Mesendoderm (in vitro differentiated cells): ENCODE measurements around the gene FBN2.
A peak's percentile ranks its signal among the peaks of the same experiment; 100 is the strongest.

Experiments
- DNase-seq: peaks from one replicate; pipeline ENCODE4 v3.0.0; 2013
- H2AK5ac ChIP-seq: 2 replicates; pipeline ENCODE4 v1.6.1; 2013; ENCODE audit warnings: low read length, inconsistent platforms
- H2BK120ac ChIP-seq: 2 replicates; pipeline ENCODE4 v1.6.1; 2013; ENCODE audit warnings: low read depth, mild to moderate bottlenecking, low read length, moderate library complexity, mixed read lengths
- H2BK15ac ChIP-seq: replicated peaks from 2 replicates; pipeline ENCODE4 v1.6.1; 2013; ENCODE audit warnings: low read depth, mild to moderate bottlenecking, moderate library complexity
- H2BK5ac ChIP-seq: 2 replicates; pipeline ENCODE4 v1.6.1; 2013; ENCODE audit warnings: low read length, inconsistent platforms
- H3K18ac ChIP-seq: 2 replicates; pipeline ENCODE4 v1.6.1; 2013; ENCODE audit warnings: mild to moderate bottlenecking, low read length, mixed read lengths
- H3K23ac ChIP-seq: one replicate; pipeline ENCODE4 v1.6.1; 2013; ENCODE audit warnings: low read length
- H3K27ac ChIP-seq: 2 replicates; pipeline ENCODE4 v1.5.1; 2013; ENCODE audit warnings: low read depth, mild to moderate bottlenecking, inconsistent platforms, low read length, moderate library complexity
- H3K27me3 ChIP-seq: 2 replicates; pipeline ENCODE4 v1.6.1; 2013; ENCODE audit warnings: low read length, control low read depth, mild to moderate bottlenecking, inconsistent platforms; ENCODE audit not compliant: insufficient read depth, poor library complexity
- H3K36me3 ChIP-seq: 2 replicates; pipeline ENCODE4 v1.6.1; 2013; ENCODE audit warnings: low read length, inconsistent platforms; ENCODE audit not compliant: control insufficient read depth, insufficient read depth
- H3K4ac ChIP-seq: one replicate; pipeline ENCODE4 v1.6.1; 2013; ENCODE audit warnings: low read depth, mild to moderate bottlenecking, low read length, moderate library complexity
- H3K4me1 ChIP-seq: 2 replicates; pipeline ENCODE4 v1.6.1; 2013; ENCODE audit warnings: low read depth, low read length, inconsistent platforms; ENCODE audit not compliant: control insufficient read depth
- H3K4me2 ChIP-seq: 2 replicates; pipeline ENCODE4 v1.6.1; 2013; ENCODE audit warnings: low read length
- H3K4me3 ChIP-seq: 2 replicates; pipeline ENCODE4 v1.5.1; 2013; ENCODE audit warnings: mild to moderate bottlenecking, low read length
- H3K56ac ChIP-seq: one replicate; pipeline ENCODE4 v1.6.1; 2013; ENCODE audit warnings: low read length
- H3K79me1 ChIP-seq: 2 replicates; pipeline ENCODE4 v1.6.1; 2013; ENCODE audit warnings: low read length, inconsistent platforms
- H3K79me2 ChIP-seq: 2 replicates; pipeline ENCODE4 v1.6.1; 2013; ENCODE audit warnings: mild to moderate bottlenecking, low read length; ENCODE audit not compliant: control insufficient read depth, insufficient read depth
- H3K9ac ChIP-seq: 2 replicates; pipeline ENCODE4 v1.6.1; 2013; ENCODE audit warnings: low read length, inconsistent platforms
- H4K5ac ChIP-seq: one replicate; pipeline ENCODE4 v1.6.1; 2013; ENCODE audit warnings: low read length
- H4K8ac ChIP-seq: one replicate; pipeline ENCODE4 v1.6.1; 2013; ENCODE audit warnings: low read depth, mild to moderate bottlenecking, control low read depth, low read length, moderate library complexity
- WGBS: extraction: QIAGEN DNeasy Blood & Tissue Kit; methylation state at CpG from one replicate; pipeline ENCODE4 v1.1.7; 2013; ENCODE audit warnings: low lambda C conversion rate, missing lambda C conversion rate; ENCODE audit not compliant: insufficient coverage; ENCODE audit errors: extremely low coverage; 5-methylcytosine and 5-hydroxymethylcytosine counted together

Gene FBN2

DNA sequence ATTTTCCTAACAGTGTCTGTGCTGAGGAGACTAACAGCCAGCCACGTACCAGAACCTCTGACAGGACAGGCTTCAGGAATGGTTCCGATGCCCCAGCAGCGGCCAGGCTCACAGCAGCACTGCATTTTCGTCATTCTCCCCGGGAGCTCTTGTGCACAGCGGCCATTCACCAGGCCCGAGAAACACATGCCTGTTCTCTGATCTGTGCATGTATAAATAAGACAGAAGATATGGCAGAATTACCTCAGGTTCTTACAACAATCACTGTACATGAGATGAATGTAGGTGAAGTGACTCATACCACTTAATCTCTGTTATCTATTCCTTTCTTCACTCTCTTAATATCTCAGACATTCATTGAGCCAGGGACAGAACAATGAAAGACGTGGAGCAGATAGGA, 143.0 kb downstream of the FBN2 start:
- Histone ChIP-seq H2BK15ac (no peak overlapping the region), H2BK120ac (no peak overlapping the region), H4K5ac (no peak overlapping the region), H3K79me1 (no peaks in the 10 kb centered on the region), H3K9ac (no peak overlapping the region), H3K4me2 (no peak overlapping the region), H3K18ac (no peak overlapping the region), H3K56ac (no peak overlapping the region), H3K23ac (no peak overlapping the region), H4K8ac (no peak overlapping the region), H2AK5ac (no peak overlapping the region), H3K27ac (no peak overlapping the region), H3K27me3 (no peaks in the 10 kb centered on the region), H3K4ac (no peak overlapping the region), H3K4me3 (no peak overlapping the region), H3K79me2 (peaks cover 2% of the 10 kb centered on the region), H2BK5ac (no peak overlapping the region), H3K36me3 (peaks cover 1% of the 10 kb centered on the region), H3K4me1 (no peaks in the 10 kb centered on the region)
- no CpG with 5 or more reads among the region's 8 CpGs for WGBS
- no peak for DNase-seq

DNA sequence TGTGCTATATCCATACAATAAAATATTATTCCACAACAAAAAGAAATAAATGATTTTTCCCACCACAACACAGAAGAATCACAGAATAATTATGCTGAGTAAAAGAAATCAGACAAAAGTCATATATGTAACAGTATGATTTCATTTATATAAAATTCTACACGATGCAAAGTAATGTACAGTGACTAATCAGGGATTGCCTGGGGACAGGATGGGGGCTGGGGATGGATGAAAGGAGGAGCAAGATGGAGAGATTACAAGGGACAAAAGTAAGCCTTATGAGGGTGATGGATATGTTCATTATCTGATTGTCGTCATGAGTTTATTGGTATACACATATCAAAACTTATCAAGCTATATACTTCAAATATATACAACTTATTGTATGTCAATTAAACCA, 154.0 kb downstream of the FBN2 start:
- Histone ChIP-seq H3K27ac (no peak overlapping the region), H3K4me1 (no peaks in the 10 kb centered on the region), H3K23ac (no peak overlapping the region), H4K5ac (no peak overlapping the region), H3K4me3 (no peak overlapping the region), H4K8ac (no peak overlapping the region), H3K27me3 (no peaks in the 10 kb centered on the region), H2AK5ac (no peak overlapping the region), H3K18ac (no peak overlapping the region), H3K9ac (no peak overlapping the region), H3K79me2 (no peaks in the 10 kb centered on the region), H2BK120ac (no peak overlapping the region), H3K4me2 (no peak overlapping the region), H3K4ac (no peak overlapping the region), H3K36me3 (no peaks in the 10 kb centered on the region), H3K56ac (no peak overlapping the region), H3K79me1 (no peaks in the 10 kb centered on the region), H2BK5ac (no peak overlapping the region), H2BK15ac (no peak overlapping the region)
- no peak for DNase-seq
- WGBS: no CpG with 5 or more reads among the region's 2 CpGs

DNA sequence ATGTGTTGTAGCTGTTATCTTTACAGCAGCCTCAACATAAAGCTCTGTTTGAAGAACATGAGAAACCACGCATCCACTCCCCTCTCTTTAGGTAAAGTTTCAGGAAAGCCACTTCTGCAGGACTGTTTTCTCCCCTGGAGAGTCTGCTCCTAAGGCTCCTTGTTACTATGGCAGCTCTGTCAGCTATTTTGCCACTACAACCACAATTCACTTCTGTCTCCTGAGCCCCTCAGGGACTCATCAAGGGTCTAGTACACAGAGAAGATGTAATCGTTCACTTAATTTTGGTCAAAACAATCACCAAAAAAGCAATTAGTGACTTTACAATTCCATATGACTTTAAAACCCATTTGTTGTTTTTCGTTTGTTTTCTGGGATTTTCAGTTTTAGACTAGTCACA, 157.7 kb downstream of the FBN2 start:
- Histone ChIP-seq H3K9ac (no peak overlapping the region), H2AK5ac (no peak overlapping the region), H2BK15ac (no peak overlapping the region), H3K79me2 (no peaks in the 10 kb centered on the region), H3K27me3 (no peaks in the 10 kb centered on the region), H2BK120ac (no peak overlapping the region), H4K5ac (no peak overlapping the region), H2BK5ac (no peak overlapping the region), H3K4me2 (no peak overlapping the region), H3K27ac (no peak overlapping the region), H3K4me3 (no peak overlapping the region), H3K56ac (no peak overlapping the region), H3K36me3 (no peaks in the 10 kb centered on the region), H3K18ac (no peak overlapping the region), H3K79me1 (no peaks in the 10 kb centered on the region), H3K4me1 (no peaks in the 10 kb centered on the region), H3K23ac (no peak overlapping the region), H3K4ac (no peak overlapping the region), H4K8ac (no peak overlapping the region)
- no CpG with 5 or more reads among the region's 3 CpGs for WGBS
- DNase-seq: peak; percentile 14

DNA sequence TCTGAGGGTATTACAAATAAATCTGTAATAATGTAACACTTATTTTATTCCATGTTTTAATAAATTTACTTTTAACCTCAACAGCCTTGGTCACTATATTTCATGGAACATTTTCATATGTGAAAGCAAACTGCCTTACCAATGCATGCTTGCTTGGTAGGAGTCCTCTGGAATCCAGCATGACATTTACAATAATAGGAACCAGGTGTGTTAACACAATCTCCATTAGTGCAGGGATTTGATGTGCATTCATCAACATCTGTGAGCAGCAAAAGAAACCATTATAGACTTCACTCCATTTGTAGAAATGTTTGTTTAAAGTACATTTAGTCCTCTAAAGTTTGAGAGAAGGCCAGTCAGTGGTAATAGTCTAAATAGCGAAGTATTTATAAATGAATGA, 159.4 kb downstream of the FBN2 start:
- Histone ChIP-seq H4K5ac (no peak overlapping the region), H3K23ac (no peak overlapping the region), H3K4me3 (no peak overlapping the region), H3K9ac (no peak overlapping the region), H2BK5ac (no peak overlapping the region), H2BK15ac (no peak overlapping the region), H2BK120ac (no peak overlapping the region), H4K8ac (no peak overlapping the region), H3K4me2 (no peak overlapping the region), H3K18ac (no peak overlapping the region), H3K79me2 (no peaks in the 10 kb centered on the region), H3K36me3 (peaks cover 2% of the 10 kb centered on the region), H3K27ac (no peak overlapping the region), H3K4me1 (no peaks in the 10 kb centered on the region), H3K27me3 (no peaks in the 10 kb centered on the region), H3K56ac (no peak overlapping the region), H3K4ac (no peak overlapping the region), H2AK5ac (no peak overlapping the region), H3K79me1 (no peaks in the 10 kb centered on the region)
- no CpG with 5 or more reads among the region's 1 CpG for WGBS
- no peak for DNase-seq

DNA sequence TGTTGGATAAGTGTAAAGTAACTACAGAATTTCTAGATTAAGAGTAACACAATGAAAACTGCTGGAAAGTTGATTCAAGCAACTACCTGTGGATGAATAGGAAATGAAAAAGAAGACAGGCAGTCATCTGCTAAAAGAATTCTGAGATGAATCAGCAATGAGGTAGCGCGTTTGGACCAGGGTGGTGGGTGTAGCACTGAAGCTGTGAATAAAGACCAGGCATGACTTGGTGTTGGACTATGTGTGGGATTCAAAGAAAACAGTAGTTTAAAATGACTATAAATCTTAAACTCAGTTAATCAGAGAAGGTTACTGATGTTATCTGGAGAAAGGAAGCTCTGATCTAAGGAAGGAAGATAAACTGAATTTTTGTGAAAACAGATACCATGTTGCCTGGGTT, 159.8 kb downstream of the FBN2 start:
- Histone ChIP-seq H3K36me3 (peaks cover 2% of the 10 kb centered on the region), H3K79me1 (no peaks in the 10 kb centered on the region), H3K23ac (no peak overlapping the region), H3K9ac (no peak overlapping the region), H3K4ac (no peak overlapping the region), H3K27ac (no peak overlapping the region), H3K56ac (no peak overlapping the region), H2BK15ac (no peak overlapping the region), H3K27me3 (no peaks in the 10 kb centered on the region), H3K79me2 (no peaks in the 10 kb centered on the region), H3K4me3 (no peak overlapping the region), H2AK5ac (no peak overlapping the region), H3K4me2 (no peak overlapping the region), H4K8ac (no peak overlapping the region), H4K5ac (no peak overlapping the region), H2BK120ac (no peak overlapping the region), H3K18ac (no peak overlapping the region), H2BK5ac (no peak overlapping the region), H3K4me1 (no peaks in the 10 kb centered on the region)
- no CpG with 5 or more reads among the region's 2 CpGs for WGBS
- DNase-seq: no peak

DNA sequence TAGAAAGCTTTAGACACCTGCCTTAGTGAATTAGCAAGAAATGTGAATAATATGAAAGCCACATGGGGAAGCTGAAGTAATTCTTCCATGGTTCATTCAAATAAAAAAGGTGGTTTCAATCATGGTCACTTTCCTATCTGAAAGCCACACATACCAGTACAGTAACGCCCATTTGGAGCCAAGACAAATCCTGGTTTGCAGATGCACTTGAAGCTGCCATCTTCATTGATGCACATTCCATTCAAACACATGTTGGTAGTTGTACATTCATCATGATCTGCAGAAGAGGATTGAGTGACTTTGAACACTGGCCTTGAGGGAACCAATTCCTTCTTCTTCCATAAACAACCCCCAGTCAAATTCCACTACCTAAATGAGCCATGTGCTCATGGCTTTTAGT, 161.5 kb downstream of the FBN2 start:
- Histone ChIP-seq H3K4me3 (no peak overlapping the region), H3K23ac (no peak overlapping the region), H3K79me1 (no peaks in the 10 kb centered on the region), H2BK5ac (no peak overlapping the region), H3K27me3 (no peaks in the 10 kb centered on the region), H4K8ac (no peak overlapping the region), H3K9ac (no peak overlapping the region), H3K36me3 (peaks cover 2% of the 10 kb centered on the region), H3K56ac (no peak overlapping the region), H3K4ac (no peak overlapping the region), H3K18ac (no peak overlapping the region), H4K5ac (no peak overlapping the region), H3K79me2 (no peaks in the 10 kb centered on the region), H3K27ac (no peak overlapping the region), H3K4me2 (no peak overlapping the region), H2BK15ac (no peak overlapping the region), H3K4me1 (no peaks in the 10 kb centered on the region), H2BK120ac (no peak overlapping the region), H2AK5ac (no peak overlapping the region)
- DNase-seq: no peak
- whole genome bisulfite sequencing: no CpG with 5 or more reads among the region's 1 CpG
